Measurements from ENCODE around the gene C2orf76.

Gene C2orf76

DNA sequence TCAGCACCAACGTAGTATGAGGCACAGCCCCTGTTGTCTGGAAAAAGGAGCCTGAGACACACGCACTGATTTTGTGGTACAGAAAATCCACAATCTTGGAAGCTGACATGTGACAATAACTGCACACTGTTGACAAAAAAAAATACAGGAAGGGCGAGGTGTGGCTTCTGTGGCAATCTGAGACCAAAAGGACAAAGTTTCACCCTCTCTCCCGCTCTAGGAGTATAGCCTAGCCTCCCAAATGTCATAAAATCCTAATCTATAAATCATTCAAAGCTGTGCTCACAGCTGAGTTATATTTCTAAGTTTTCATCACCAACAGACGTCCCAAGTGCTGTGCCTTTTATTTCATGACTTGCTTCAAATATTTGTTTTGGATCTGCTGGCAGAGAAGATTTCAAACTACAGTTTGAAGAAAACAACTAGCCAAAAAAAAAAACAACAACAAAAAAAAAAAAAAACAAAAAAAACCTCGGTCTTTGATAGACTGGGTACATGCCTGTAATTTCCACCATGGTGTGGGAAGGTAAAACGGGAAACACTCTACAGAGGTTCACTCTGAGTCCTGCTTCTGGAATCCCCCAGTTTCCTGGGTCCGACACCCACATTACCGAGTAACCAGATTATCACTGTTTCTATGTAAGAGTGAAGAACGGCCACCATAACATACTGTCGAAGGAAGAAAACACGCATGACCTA is 61.0 kb downstream of the C2orf76 start:
- Mint-ChIP-seq H3K27ac (no peak overlapping the region), H3K36me3 (ENCODE audit: low read depth) (no peaks in the 10 kb centered on the region), H3K4me3 (no peak overlapping the region), H3K9me3 (no peaks in the 10 kb centered on the region), H3K27me3 (ENCODE audit: low read depth) (no peaks in the 10 kb centered on the region), H3K4me1 (no peaks in the 10 kb centered on the region)
- no peak for TF ChIP-seq CTCF (IDR thresholded peaks at IDR 0.05; ENCODE audit: unreplicated experiment in 3 of 3)

DNA sequence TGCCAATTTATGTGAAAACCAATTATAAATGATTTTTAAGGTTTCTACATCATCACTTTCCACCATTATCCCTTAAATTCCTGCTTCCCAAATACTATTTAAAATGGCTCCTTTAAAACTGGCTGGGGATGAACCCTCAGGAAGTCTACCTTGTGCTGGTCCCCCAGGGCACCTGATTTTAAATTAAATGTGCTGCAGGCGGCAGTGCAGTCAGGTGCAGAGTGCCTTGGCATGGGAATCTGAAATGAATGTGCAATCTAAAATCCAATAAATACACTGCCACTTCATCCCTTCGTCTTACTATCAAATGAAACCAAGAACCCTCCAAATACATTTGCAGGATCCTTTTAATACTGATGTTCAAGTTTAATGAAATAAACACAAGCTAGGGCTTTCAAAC is 61.8 kb downstream of the C2orf76 start:
- Mint-ChIP-seq H3K9me3 (no peaks in the 10 kb centered on the region), H3K27ac (no peak overlapping the region), H3K4me1 (no peaks in the 10 kb centered on the region), H3K36me3 (ENCODE audit: low read depth) (no peaks in the 10 kb centered on the region), H3K4me3 (no peak overlapping the region), H3K27me3 (ENCODE audit: low read depth) (no peaks in the 10 kb centered on the region)
- no peak for TF ChIP-seq CTCF (IDR thresholded peaks at IDR 0.05; ENCODE audit: unreplicated experiment in 3 of 3)

DNA sequence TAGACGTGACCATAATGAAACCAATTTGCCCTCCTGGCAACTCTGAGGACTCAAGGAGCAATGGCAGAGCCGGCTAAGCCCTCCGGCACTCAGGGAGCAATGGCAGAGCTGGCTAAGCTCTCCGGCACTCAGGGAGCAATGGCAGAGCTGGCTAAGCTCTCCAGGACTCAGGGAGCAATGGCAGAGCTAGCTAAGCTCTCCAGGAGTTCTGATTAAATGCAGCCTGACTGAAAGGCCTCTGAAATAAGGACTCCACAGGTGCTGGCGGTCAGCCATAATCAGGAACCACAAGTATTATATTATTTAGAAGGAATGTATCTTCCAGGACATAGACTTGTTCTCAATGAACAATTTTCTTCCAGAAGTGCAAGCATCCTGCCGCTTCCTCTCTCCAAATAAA is 65.2 kb downstream of the C2orf76 start:
- Mint-ChIP-seq H3K36me3 (ENCODE audit: low read depth) (no peaks in the 10 kb centered on the region), H3K27ac (no peak overlapping the region), H3K4me3 (no peak overlapping the region), H3K27me3 (ENCODE audit: low read depth) (no peaks in the 10 kb centered on the region), H3K4me1 (no peaks in the 10 kb centered on the region), H3K9me3 (no peaks in the 10 kb centered on the region)
- no peak for TF ChIP-seq CTCF (IDR thresholded peaks at IDR 0.05; ENCODE audit: unreplicated experiment in 3 of 3)

- Mint-ChIP-seq H3K36me3 (ENCODE audit: low read depth) (no peaks in the 10 kb centered on the region), H3K27me3 (ENCODE audit: low read depth) (peaks cover 16% of the 10 kb centered on the region), H3K4me1 (no peaks in the 10 kb centered on the region), H3K4me3 (no peak overlapping the region), H3K9me3 (no peaks in the 10 kb centered on the region), H3K27ac (no peak overlapping the region)
- no peak for TF ChIP-seq CTCF (IDR thresholded peaks at IDR 0.05; ENCODE audit: unreplicated experiment in 3 of 3)
Observed at GRCh38 chr2:119295688-119296375, 70.8 kb downstream of the C2orf76 start.

DNA sequence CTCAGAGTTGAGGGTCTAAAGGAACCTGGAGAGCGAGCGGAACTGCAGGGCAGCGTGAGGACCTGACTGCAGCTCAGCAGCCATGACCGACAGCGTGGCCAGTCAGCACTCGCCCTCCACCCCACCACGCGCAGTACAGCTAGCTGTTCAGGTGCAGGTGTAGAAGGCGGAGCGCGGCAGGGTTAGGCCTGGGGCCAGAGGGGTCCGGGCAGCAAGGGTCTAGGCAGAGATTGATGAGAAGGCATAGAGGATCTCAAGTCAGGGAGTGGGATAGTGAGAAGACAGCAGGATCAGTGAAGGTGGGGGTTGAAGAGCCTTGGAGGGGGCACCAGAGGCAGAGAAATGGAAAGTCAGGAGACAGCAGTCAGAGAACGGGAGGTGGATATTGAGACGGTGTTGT is 72.0 kb downstream of the C2orf76 start:
- Mint-ChIP-seq H3K9me3 (no peaks in the 10 kb centered on the region), H3K27ac (no peak overlapping the region), H3K4me1 (no peaks in the 10 kb centered on the region), H3K27me3 (ENCODE audit: low read depth) (peaks cover 17% of the 10 kb centered on the region), H3K4me3 (no peak overlapping the region), H3K36me3 (ENCODE audit: low read depth) (no peaks in the 10 kb centered on the region)
- no peak for TF ChIP-seq CTCF (IDR thresholded peaks at IDR 0.05; ENCODE audit: unreplicated experiment in 3 of 3)

GRCh38 chr2:119293900-119294299 is 72.7 kb downstream of the C2orf76 start:
- Mint-ChIP-seq H3K27me3 (ENCODE audit: low read depth) (peaks cover 17% of the 10 kb centered on the region), H3K9me3 (no peaks in the 10 kb centered on the region), H3K4me1 (no peaks in the 10 kb centered on the region), H3K36me3 (ENCODE audit: low read depth) (no peaks in the 10 kb centered on the region), H3K27ac (no peak overlapping the region), H3K4me3 (no peak overlapping the region)
- no peak for TF ChIP-seq CTCF (IDR thresholded peaks at IDR 0.05; ENCODE audit: unreplicated experiment in 3 of 3)
